ENCODE results near the gene P4HB. TPM values are rescaled to one million over a fixed set of nuclear protein-coding genes. Genes with fewer than 3 reads are reported as not detected.

P4HB gene
- total RNA-seq, 4 donors from 2014 or later = 385 to 594 (median 472) TPM

GRCh38 chr17:81852237-81852636 is 8.1 kb downstream of the P4HB start:
- Histone ChIP-seq H3K36me3 (peaks cover 0 to 95% (median 45%) of the 10 kb centered on the region in 3 donors), H3K4me3 (no peak overlapping the region), H3K9me3 (no peaks in the 10 kb centered on the region), H3K27ac (no peak overlapping the region), H3K4me1 (peaks cover 0 to 21% (median 2%) of the 10 kb centered on the region in 4 donors), H3K27me3 (no peaks in the 10 kb centered on the region)
- DNase-seq (ENCODE audit: low spot score in 2 of 2) = no peak
- TF ChIP-seq POLR2A (IDR thresholded peaks at IDR 0.05) (no peak), EP300 (IDR thresholded peaks at IDR 0.05) (no peak)
- TF ChIP-seq, protein P1, sequence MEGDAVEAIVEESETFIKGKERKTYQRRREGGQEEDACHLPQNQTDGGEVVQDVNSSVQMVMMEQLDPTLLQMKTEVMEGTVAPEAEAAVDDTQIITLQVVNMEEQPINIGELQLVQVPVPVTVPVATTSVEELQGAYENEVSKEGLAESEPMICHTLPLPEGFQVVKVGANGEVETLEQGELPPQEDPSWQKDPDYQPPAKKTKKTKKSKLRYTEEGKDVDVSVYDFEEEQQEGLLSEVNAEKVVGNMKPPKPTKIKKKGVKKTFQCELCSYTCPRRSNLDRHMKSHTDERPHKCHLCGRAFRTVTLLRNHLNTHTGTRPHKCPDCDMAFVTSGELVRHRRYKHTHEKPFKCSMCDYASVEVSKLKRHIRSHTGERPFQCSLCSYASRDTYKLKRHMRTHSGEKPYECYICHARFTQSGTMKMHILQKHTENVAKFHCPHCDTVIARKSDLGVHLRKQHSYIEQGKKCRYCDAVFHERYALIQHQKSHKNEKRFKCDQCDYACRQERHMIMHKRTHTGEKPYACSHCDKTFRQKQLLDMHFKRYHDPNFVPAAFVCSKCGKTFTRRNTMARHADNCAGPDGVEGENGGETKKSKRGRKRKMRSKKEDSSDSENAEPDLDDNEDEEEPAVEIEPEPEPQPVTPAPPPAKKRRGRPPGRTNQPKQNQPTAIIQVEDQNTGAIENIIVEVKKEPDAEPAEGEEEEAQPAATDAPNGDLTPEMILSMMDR (IDR thresholded peaks at IDR 0.05) = no peak
- 86 to 91% methylated on average over 8 to 12 of the region's 12 CpGs for whole genome bisulfite sequencing, 2 donors

GRCh38 chr17:81851423-81851822 is 8.9 kb downstream of the P4HB start:
- Histone ChIP-seq H3K27ac (no peak overlapping the region), H3K36me3 (peaks cover 3 to 97% (median 47%) of the 10 kb centered on the region in 3 donors), H3K27me3 (no peaks in the 10 kb centered on the region), H3K4me3 (no peak overlapping the region), H3K9me3 (no peaks in the 10 kb centered on the region), H3K4me1 (peaks cover 0 to 15% (median 0%) of the 10 kb centered on the region in 4 donors)
- DNase-seq (ENCODE audit: low spot score in 2 of 2) = no peak
- WGBS, 2 donors = 91 to 92% methylated on average over 10 to 16 of the region's 16 CpGs
- TF ChIP-seq EP300 (IDR thresholded peaks at IDR 0.05) = no peak

DNA sequence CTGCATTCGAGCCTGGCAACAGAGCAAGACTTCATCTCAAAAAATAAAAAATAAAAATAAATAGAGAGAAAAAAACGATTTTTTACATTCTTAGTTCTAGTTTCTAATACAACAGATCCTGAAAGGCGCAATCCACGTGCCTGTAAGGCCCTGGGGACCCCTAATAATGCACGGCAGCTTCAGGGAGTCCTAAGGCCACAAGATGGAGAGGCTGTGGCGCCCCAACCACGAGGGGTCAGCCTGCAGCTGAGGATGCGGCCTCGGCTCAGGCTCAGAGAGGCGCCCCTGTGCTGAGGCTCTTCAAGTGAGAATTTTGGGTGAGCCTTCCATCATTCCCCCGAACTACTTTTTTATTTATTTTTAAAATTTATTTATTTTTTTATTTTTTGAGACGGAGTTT is 10.9 kb downstream of the P4HB start:
- Histone ChIP-seq H3K36me3 (peaks cover 8 to 97% (median 56%) of the 10 kb centered on the region in 3 donors), H3K27ac (no peak overlapping the region), H3K9me3 (no peaks in the 10 kb centered on the region), H3K4me1 (no peaks in the 10 kb centered on the region), H3K27me3 (no peaks in the 10 kb centered on the region), H3K4me3 (no peak overlapping the region)
- no peak for DNase-seq (ENCODE audit: low spot score in 2 of 2)
- TF ChIP-seq, protein P1 (IDR thresholded peaks at IDR 0.05) = no peak
- TF ChIP-seq EP300 (IDR thresholded peaks at IDR 0.05) = no peak
- TF ChIP-seq POLR2A (IDR thresholded peaks at IDR 0.05) = no peak
- WGBS, 2 donors = 90 to 91% methylated on average over 12 of the region's 12 CpGs

- no peak overlapping the region for H3K4me3 ChIP-seq
- TF ChIP-seq EP300 (IDR thresholded peaks at IDR 0.05) (no peak), POLR2A (IDR thresholded peaks at IDR 0.05) (no peak)
- TF ChIP-seq, protein P1 (IDR thresholded peaks at IDR 0.05) = no peak
- no peak overlapping the region for H3K27ac ChIP-seq
- no peaks in the 10 kb centered on the region for H3K9me3 ChIP-seq
- H3K36me3 ChIP-seq = peaks cover 8 to 97% (median 47%) of the 10 kb centered on the region in 3 donors
- H3K4me1 ChIP-seq = peaks cover 0 to 10% (median 0%) of the 10 kb centered on the region in 4 donors
- H3K27me3 ChIP-seq = no peaks in the 10 kb centered on the region
- no peak for DNase-seq (ENCODE audit: low spot score in 2 of 2)
- WGBS, 2 donors = 86 to 94% methylated on average over 23 to 24 of the region's 24 CpGs
Measured at GRCh38 chr17:81846743-81847689, 13.3 kb downstream of the P4HB start.

DNA sequence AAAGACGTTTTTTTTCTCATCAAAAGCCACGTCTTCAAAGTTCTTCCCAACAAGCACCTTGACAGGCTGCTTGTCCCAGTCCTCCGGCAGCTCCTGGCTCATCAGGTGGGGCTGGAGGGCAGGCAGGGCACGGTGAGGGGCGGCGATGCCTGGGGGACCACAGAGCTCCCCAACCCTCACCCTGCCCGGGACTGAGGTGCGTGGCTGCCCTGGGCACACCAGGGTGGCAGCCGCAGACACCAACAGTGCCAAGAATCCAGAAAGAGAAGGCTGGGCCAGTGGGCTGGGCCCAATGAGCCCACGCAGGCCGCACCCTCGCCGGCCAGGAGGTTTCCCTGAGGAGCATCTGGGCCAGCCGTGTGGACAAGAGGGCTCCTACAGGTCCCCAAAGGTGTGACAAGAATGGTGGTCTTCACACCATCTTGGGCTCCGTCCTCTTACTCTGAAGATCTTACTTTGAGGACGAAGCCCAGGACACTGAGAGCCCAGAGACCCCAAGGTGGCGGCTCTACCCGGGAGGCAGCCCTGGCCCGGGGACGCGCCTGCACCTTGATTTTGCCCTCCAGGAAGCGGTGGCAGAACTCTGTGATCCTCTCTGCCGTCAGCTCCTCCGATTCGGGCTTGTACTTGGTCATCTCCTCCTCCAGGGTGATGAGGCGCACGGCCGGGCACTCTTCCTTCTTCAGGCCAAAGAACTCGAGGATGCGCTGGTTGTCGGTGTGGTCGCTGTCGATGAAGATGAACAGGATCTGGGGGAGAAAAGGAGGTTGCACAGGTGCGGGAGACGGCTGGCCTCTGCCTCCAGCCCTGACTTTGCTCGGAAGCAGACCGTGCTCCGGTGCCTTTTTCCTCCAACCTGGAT is 14.2 kb downstream of the P4HB start:
- H3K4me3 ChIP-seq = no peak overlapping the region
- H3K27ac ChIP-seq = no peak overlapping the region
- H3K9me3 ChIP-seq = no peaks in the 10 kb centered on the region
- H3K4me1 ChIP-seq = peaks cover 0 to 10% (median 0%) of the 10 kb centered on the region in 4 donors
- 91 to 94% methylated on average over 31 to 38 of the region's 38 CpGs for WGBS, 2 donors
- H3K36me3 ChIP-seq = peaks cover 8 to 97% (median 39%) of the 10 kb centered on the region in 3 donors
- DNase-seq (ENCODE audit: low spot score in 2 of 2) = no peak
- no peak for TF ChIP-seq POLR2A (IDR thresholded peaks at IDR 0.05)
- TF ChIP-seq, protein P1 (IDR thresholded peaks at IDR 0.05) = no peak
- TF ChIP-seq EP300 (IDR thresholded peaks at IDR 0.05) = no peak
- no peaks in the 10 kb centered on the region for H3K27me3 ChIP-seq

Data from tibial nerve (tissue), 4 donors.